ENCODE results near the gene RPS6KA2. TPM values are rescaled to one million over a fixed set of nuclear protein-coding genes. Genes with fewer than 3 reads are reported as not detected.

RPS6KA2 gene
- total RNA-seq, 4 donors from 2014 or later: 12.1 to 116 (median 26.4) TPM

DNA sequence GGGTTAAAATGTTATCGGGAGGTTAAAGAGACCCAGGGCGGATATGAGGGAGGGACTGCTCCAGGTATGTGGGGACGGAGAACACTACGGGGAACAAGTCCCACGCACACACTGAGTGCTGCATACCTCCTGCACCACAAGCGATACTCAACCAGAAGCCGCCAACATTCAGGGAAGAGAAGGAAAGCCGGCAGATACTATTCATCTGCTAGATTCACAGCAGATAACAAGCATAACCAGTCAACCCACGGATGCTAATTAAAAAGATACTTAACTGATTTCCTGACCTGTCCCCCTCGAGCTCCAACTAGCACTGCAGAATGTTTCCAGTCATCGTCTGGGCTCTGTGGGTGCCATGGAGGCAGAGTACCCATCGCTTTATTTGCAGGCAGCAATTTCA, 45.1 kb upstream of the RPS6KA2 start:
- Histone ChIP-seq H3K4me3 (no peak overlapping the region), H3K27me3 (no peaks in the 10 kb centered on the region), H3K9me3 (no peaks in the 10 kb centered on the region), H3K4me1 (peaks cover 0 to 12% (median 0%) of the 10 kb centered on the region in 4 donors), H3K27ac (no peak overlapping the region), H3K36me3 (no peaks in the 10 kb centered on the region)
- no peak for DNase-seq
- no peak for TF ChIP-seq POLR2A (IDR thresholded peaks at IDR 0.05)
- TF ChIP-seq, protein P1, sequence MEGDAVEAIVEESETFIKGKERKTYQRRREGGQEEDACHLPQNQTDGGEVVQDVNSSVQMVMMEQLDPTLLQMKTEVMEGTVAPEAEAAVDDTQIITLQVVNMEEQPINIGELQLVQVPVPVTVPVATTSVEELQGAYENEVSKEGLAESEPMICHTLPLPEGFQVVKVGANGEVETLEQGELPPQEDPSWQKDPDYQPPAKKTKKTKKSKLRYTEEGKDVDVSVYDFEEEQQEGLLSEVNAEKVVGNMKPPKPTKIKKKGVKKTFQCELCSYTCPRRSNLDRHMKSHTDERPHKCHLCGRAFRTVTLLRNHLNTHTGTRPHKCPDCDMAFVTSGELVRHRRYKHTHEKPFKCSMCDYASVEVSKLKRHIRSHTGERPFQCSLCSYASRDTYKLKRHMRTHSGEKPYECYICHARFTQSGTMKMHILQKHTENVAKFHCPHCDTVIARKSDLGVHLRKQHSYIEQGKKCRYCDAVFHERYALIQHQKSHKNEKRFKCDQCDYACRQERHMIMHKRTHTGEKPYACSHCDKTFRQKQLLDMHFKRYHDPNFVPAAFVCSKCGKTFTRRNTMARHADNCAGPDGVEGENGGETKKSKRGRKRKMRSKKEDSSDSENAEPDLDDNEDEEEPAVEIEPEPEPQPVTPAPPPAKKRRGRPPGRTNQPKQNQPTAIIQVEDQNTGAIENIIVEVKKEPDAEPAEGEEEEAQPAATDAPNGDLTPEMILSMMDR (IDR thresholded peaks at IDR 0.05): no peak

DNA sequence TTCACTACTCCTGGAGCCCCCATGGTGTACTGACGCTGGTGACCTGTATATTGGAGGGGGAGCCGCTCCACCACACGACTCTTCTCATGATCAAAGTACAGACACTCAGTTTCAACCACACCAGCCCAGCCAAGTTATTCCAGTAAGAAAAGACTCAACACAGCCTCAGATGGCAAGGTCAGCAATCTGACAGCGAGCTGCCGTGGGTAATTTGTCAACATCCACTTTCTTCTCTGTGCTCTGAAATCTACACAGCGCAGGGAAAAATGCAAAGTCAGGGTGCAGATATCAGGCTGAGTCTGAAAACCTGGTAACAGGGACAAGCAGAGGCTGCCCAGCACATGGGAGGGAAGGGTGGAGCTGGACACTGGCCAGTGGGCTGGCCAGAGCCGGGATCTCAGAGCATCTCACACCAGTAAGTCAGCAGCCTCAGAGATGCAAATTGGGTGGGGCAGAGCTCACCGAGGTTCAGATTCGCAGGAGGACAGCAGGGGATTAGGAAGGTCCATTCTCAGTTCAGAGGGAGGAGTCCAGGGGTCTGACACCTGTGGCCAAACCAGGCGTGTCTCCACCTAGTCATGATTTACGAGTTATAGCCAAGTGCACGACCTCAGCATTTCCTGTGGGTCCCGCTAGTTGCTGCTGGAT, 44.5 kb upstream of the RPS6KA2 start:
- DNase-seq: no peak
- Histone ChIP-seq H3K4me3 (no peak overlapping the region), H3K9me3 (no peaks in the 10 kb centered on the region), H3K4me1 (peaks cover 0 to 12% (median 0%) of the 10 kb centered on the region in 4 donors), H3K27ac (no peak overlapping the region), H3K27me3 (no peaks in the 10 kb centered on the region), H3K36me3 (no peaks in the 10 kb centered on the region)
- TF ChIP-seq POLR2A (IDR thresholded peaks at IDR 0.05): no peak
- TF ChIP-seq, protein P1 (IDR thresholded peaks at IDR 0.05): no peak

DNA sequence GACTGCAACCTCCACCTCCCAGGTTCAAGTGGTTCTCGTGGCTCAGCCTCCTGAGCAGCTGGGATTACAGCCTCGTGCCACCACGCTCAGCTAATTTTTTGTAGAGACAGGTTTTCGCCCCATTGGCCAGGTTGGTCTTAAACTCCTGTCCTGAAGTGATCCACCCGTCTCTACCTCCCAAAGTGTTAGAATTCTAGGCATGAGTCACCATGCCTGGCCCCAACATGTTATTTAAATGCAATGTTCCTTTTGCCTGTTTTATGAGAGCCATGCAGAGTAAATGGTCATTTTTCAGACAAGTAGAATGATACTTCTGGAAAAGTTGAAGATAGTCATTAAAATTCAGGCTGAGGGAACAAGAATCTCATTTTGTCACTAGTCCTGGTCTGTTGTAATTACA, 43.8 kb upstream of the RPS6KA2 start:
- no peaks in the 10 kb centered on the region for H3K9me3 ChIP-seq
- H3K27ac ChIP-seq: no peak overlapping the region

GRCh38 chr6:166670013-166670412, 43.0 kb upstream of the RPS6KA2 start:
- Histone ChIP-seq H3K36me3 (no peaks in the 10 kb centered on the region), H3K9me3 (no peaks in the 10 kb centered on the region), H3K27ac (no peak overlapping the region), H3K4me3 (no peak overlapping the region), H3K27me3 (no peaks in the 10 kb centered on the region), H3K4me1 (peaks cover 0 to 12% (median 0%) of the 10 kb centered on the region in 4 donors)
- no peak for TF ChIP-seq POLR2A (IDR thresholded peaks at IDR 0.05)
- TF ChIP-seq, protein P1 (IDR thresholded peaks at IDR 0.05): no peak
- no peak for DNase-seq

More for the DNA sequence above, 43.8 kb upstream of the RPS6KA2 start:
- Histone ChIP-seq H3K27me3 (no peaks in the 10 kb centered on the region), H3K36me3 (no peaks in the 10 kb centered on the region), H3K4me1 (peaks cover 0 to 12% (median 0%) of the 10 kb centered on the region in 4 donors), H3K4me3 (no peak overlapping the region)
- TF ChIP-seq, protein P1 (IDR thresholded peaks at IDR 0.05): no peak
- TF ChIP-seq POLR2A (IDR thresholded peaks at IDR 0.05): no peak
- no peak for DNase-seq

GRCh38 chr6:166667796-166668610, 41.0 kb upstream of the RPS6KA2 start:
- DNase-seq: no peak
- Histone ChIP-seq H3K36me3 (no peaks in the 10 kb centered on the region), H3K27me3 (no peaks in the 10 kb centered on the region), H3K9me3 (no peaks in the 10 kb centered on the region), H3K27ac (no peak overlapping the region), H3K4me1 (peaks cover 0 to 10% (median 0%) of the 10 kb centered on the region in 4 donors), H3K4me3 (no peak overlapping the region)
- no peak for TF ChIP-seq POLR2A (IDR thresholded peaks at IDR 0.05)
- TF ChIP-seq, protein P1 (IDR thresholded peaks at IDR 0.05): no peak

Data from Peyer's patch (tissue), 4 donors.